GM12878 (cell line): ENCODE measurements around the gene PRR12. TPM values are rescaled to one million over a fixed set of nuclear protein-coding genes. Genes with fewer than 3 reads are reported as not detected.

Experiments
- ATAC-seq: fragments of 200-7000 bp; cut with Tn5 transposase; 3 replicates; pipeline ENCODE4 v1.9.1; 2020; ENCODE audit warnings: mild to moderate bottlenecking, moderate library complexity
- BruUV-seq: library from RNA; stranded (reverse); fragments of 400-500 nt; replicated peaks from 2 replicates; lab custom pipeline; 2021; lab: Mats Ljungman, UMichigan
- CTCF ChIA-PET: fragments of 300-600 bp; sonication (Branson Sonifier 250); formaldehyde crosslinking; extraction: SDS; loops from one replicate; lab custom pipeline; 2021; ENCODE audit warnings: inconsistent platforms; lab: Yijun Ruan, JAX
- POLR2A ChIA-PET: fragments of 350-600 bp; formaldehyde crosslinking; extraction: SDS; loops from one replicate; lab custom pipeline; 2021; ENCODE audit warnings: inconsistent platforms; lab: Charles Lee
- RAD21 ChIA-PET: fragments of 300-600 bp; sonication (Branson Sonifier 250); formaldehyde crosslinking; loops from one replicate; lab custom pipeline; 2023; ENCODE audit warnings: antibody characterized with exemption; ENCODE audit not compliant: unreplicated experiment; lab: Charles Lee
- SMC1A ChIA-PET: fragments of 300-600 bp; sonication (Branson Sonifier 250); formaldehyde crosslinking; loops from one replicate; lab custom pipeline; 2023; ENCODE audit not compliant: unreplicated experiment, uncharacterized antibody; lab: Charles Lee
- DNase-seq: peaks from one replicate; pipeline ENCODE4 v3.0.0-alpha.2; 2011; ENCODE audit warnings: low read depth, low spot score
- FAIRE-seq: peaks from 3 replicates; lab custom pipeline; 2011; peaks lifted over from hg19 to GRCh38; lab: Jason Lieb, UNC
- H2AFZ ChIP-seq: 2 replicates; pipeline ENCODE4 v1.6.0; 2011; ENCODE audit warnings: low read depth, low read length, control low read depth; ENCODE audit not compliant: control insufficient read depth
- H3K27ac ChIP-seq: 2 replicates; pipeline ENCODE4 v1.5.1; 2011; ENCODE audit warnings: control low read depth; ENCODE audit not compliant: control insufficient read depth, insufficient read depth
- H3K27me3 ChIP-seq, 2 experiments: replicated peaks in 1 of 2; 2 replicates each; pipeline versions ENCODE4 v1.6.0 to v1.6.1; 2011; ENCODE audit warnings: low read length in 1 of 2; ENCODE audit not compliant: control insufficient read depth in 2 of 2, insufficient read depth in 2 of 2
- H3K36me3 ChIP-seq, 2 experiments: 2 replicates each; pipeline ENCODE4 v1.5.1; 2011; ENCODE audit warnings: low read length in 1 of 2; ENCODE audit not compliant: control insufficient read depth in 2 of 2, insufficient read depth in 2 of 2
- H3K4me1 ChIP-seq: 2 replicates; pipeline ENCODE4 v1.6.1; 2011; ENCODE audit warnings: mild to moderate bottlenecking, low read length, moderate library complexity, mixed read lengths; ENCODE audit not compliant: control insufficient read depth, insufficient read depth
- H3K4me2 ChIP-seq: 2 replicates; pipeline ENCODE4 v1.6.0; 2011; ENCODE audit warnings: control low read depth; ENCODE audit not compliant: control insufficient read depth, insufficient read depth
- H3K4me3 ChIP-seq: fragments of 200-600 bp; sonication (generic); 2 replicates; pipeline ENCODE4 v1.5.1; 2016
- H3K79me2 ChIP-seq: 2 replicates; pipeline ENCODE4 v1.6.0; 2011; ENCODE audit warnings: low read length; ENCODE audit not compliant: control insufficient read depth, insufficient read depth
- H3K9ac ChIP-seq: 2 replicates; pipeline ENCODE4 v1.8.0; 2011; ENCODE audit warnings: low read length, control low read depth, mixed read lengths; ENCODE audit not compliant: control insufficient read depth, insufficient read depth
- H3K9me3 ChIP-seq: replicated peaks from 3 replicates; pipeline ENCODE4 v1.5.1; 2011; ENCODE audit warnings: mild to moderate bottlenecking, low read length; ENCODE audit not compliant: control insufficient read depth, insufficient read depth
- H4K20me1 ChIP-seq: 2 replicates; pipeline ENCODE4 v1.6.0; 2011; ENCODE audit not compliant: control insufficient read depth, insufficient read depth
- ATF2 ChIP-seq: IDR thresholded peaks from 2 replicates; pipeline ENCODE4 v1.6.1; 2012; ENCODE audit warnings: low read length, inconsistent platforms
- BCL11A ChIP-seq: IDR thresholded peaks from 2 replicates; pipeline ENCODE4 v1.6.1; 2011; ENCODE audit warnings: low read depth, low read length
- BHLHE40 ChIP-seq, 2 experiments: fragments of 450-650 bp in 1 of 2; IDR thresholded peaks; 2 replicates each; pipeline ENCODE4 v1.6.1; 2011 to 2017; ENCODE audit warnings: low read depth in 2 of 2, borderline replicate concordance in 1 of 2, improper control_type of control experiment in 1 of 2, low read length in 1 of 2, mild to moderate bottlenecking in 1 of 2
- CBFB ChIP-seq: IDR thresholded peaks from 2 replicates; pipeline ENCODE4 v1.6.1; 2016; ENCODE audit warnings: antibody characterized with exemption, low read depth
- CBX5 ChIP-seq: sonication (generic); IDR thresholded peaks from 2 replicates; pipeline ENCODE4 v1.6.1; 2016; ENCODE audit warnings: low read depth, moderate library complexity, mild to moderate bottlenecking, inconsistent platforms
- CHD2 ChIP-seq: IDR thresholded peaks from 2 replicates; pipeline ENCODE4 v1.6.1; 2011; ENCODE audit warnings: low read depth, low read length, improper control_type of control experiment, borderline replicate concordance
- CREM ChIP-seq: IDR thresholded peaks from 2 replicates; pipeline ENCODE4 v1.6.1; 2014; ENCODE audit warnings: antibody characterized with exemption, low read depth
- EED ChIP-seq: sonication (generic); IDR thresholded peaks from 2 replicates; pipeline ENCODE4 v1.6.1; 2016; ENCODE audit warnings: antibody characterized with exemption, low read depth
- EGR1 ChIP-seq, 2 experiments: IDR thresholded peaks; 1 replicate in 1 of 2; 2 replicates in 1 of 2; pipeline ENCODE4 v1.6.1; 2011 to 2012; ENCODE audit warnings: low read depth in 2 of 2, low read length in 2 of 2, borderline replicate concordance in 1 of 2, mild to moderate bottlenecking in 1 of 2, moderate library complexity in 1 of 2
- MTA3 ChIP-seq: IDR thresholded peaks from 2 replicates; pipeline ENCODE4 v1.6.1; 2012; ENCODE audit warnings: low read length, inconsistent platforms, borderline replicate concordance
- POLR2AphosphoS2 ChIP-seq: IDR thresholded peaks from 2 replicates; pipeline ENCODE4 v1.6.1; 2011; ENCODE audit warnings: low read depth, mild to moderate bottlenecking, low read length, improper control_type of control experiment, moderate library complexity
- RAD51 ChIP-seq: fragments of 450-650 bp; IDR thresholded peaks from 2 replicates; pipeline ENCODE4 v1.6.1; 2016; ENCODE audit warnings: moderate library complexity, mild to moderate bottlenecking, inconsistent platforms
- YY1 ChIP-seq: IDR thresholded peaks from 2 replicates; pipeline ENCODE4 v1.6.1; 2011; ENCODE audit warnings: low read depth, mild to moderate bottlenecking, low read length
- ZNF274 ChIP-seq: IDR thresholded peaks from one replicate; pipeline ENCODE4 v1.8.0; 2011; ENCODE audit not compliant: insufficient read length, insufficient read depth
- ZNF622 ChIP-seq: fragments of 450-650 bp; IDR thresholded peaks from 2 replicates; pipeline ENCODE4 v1.6.1; 2017; ENCODE audit warnings: mild to moderate bottlenecking, inconsistent platforms
- WGBS: methylation state at CpG from one replicate; pipeline ENCODE4 v1.1.6; 2016; ENCODE audit warnings: low lambda C conversion rate; ENCODE audit not compliant: insufficient replicate concordance, insufficient coverage; ENCODE audit errors: missing lambda C conversion rate; 5-methylcytosine and 5-hydroxymethylcytosine counted together
- in situ Hi-C: fragments of 300-500 bp; cut with MboI; formaldehyde crosslinking; loops from 9 replicates; pipeline ENCODE4 v1.14.3; 2018; ENCODE audit warnings: mixed read lengths
- intact Hi-C: fragments of 100-400 bp; cut with micrococcal nuclease; formaldehyde crosslinking; loops from one replicate; pipeline ENCODE4 v1.14.2; 2022; ENCODE audit not compliant: unreplicated experiment
- polyA plus RNA-seq, 11 experiments: library from polyadenylated mRNA; depleted of rRNA in 4 of 11; unstranded in 6 of 11; stranded (reverse) in 5 of 11; fragments of >200 nt; fragmentation: Nextera tagmentation in 4 of 11; fragmentation: Illumina TruSeq in 1 of 11; extraction: Ambion mirVana in 4 of 11; extraction: Trizol in 1 of 11; gene quantifications; 1 replicate in 1 of 11; 2 replicates in 10 of 11; pipeline versions ENCODE4 v1.2.1 to v1.2.3, GENCODE V29; 2011 to 2016; ENCODE audit warnings: inconsistent platforms in 2 of 11, missing spikeins in 2 of 11, low read depth in 1 of 11
- total RNA-seq, 4 experiments: library from RNA; depleted of rRNA in 3 of 4; stranded (reverse); fragments of >200 nt in 3 of 4; fragmentation: Illumina TruSeq in 1 of 4; extraction: Trizol in 1 of 4; gene quantifications; 2 replicates each; pipeline versions ENCODE4 v1.2.1 to v1.2.3, GENCODE V29; 2013 to 2021

Gene PRR12
- total and polyA plus RNA-seq, 10 of the 15 experiments (the other 5 are each of a cell fraction or from before 2014, with no cell fraction given), result 0.02 to 25.3 (median 1.6) TPM

GRCh38 chr19:49546825-49547565, 44.0 kb upstream of the PRR12 start (continued):
- TF ChIP-seq BHLHE40 (IDR thresholded peaks at IDR 0.05; ENCODE audit: borderline replicate concordance in 1 of 2, low read depth in 2 of 2, low read length in 1 of 2), result 0 out of 4 replicates have a peak, but pooled peaks of 1 of the 2 experiments have one; percentile 14
- no peak for TF ChIP-seq BCL11A
- no peak for TF ChIP-seq ZNF622
- TF ChIP-seq MTA3, result no peak
- no peak for TF ChIP-seq CHD2
- TF ChIP-seq YY1, result peak; percentile 59; the same call in 1 of the 2 replicates
- no peak for TF ChIP-seq ZNF274
- TF ChIP-seq CBFB, result no peak
- no peak for TF ChIP-seq CBX5
- TF ChIP-seq EED, result no peak
- TF ChIP-seq EGR1 (IDR thresholded peaks at IDR 0.05; ENCODE audit: borderline replicate concordance in 1 of 2, low read depth in 2 of 2, low read length in 2 of 2), result no peak

- H3K27me3 ChIP-seq, result no peaks in the 10 kb centered on the region
- no peak for ATAC-seq
- no peaks in the 10 kb centered on the region for H3K79me2 ChIP-seq
- ChIA-PET POLR2A (no interaction called here), RAD21 (interaction anchor here (0.7 to 1.0 kb wide), 2 partner anchors 39 to 42 kb away, joined by 3 to 7 read pairs; no protein-coding TSS in a partner anchor), SMC1A (interaction anchor here (5.4 kb wide), 1 partner anchor 43 kb away, joined by 70 read pairs; no protein-coding TSS in a partner anchor), CTCF (interaction anchor here (1.0 to 2.1 kb wide), 8 partner anchors 12 to 129 kb away, joined by 3 to 15 read pairs (median 5); no protein-coding TSS in a partner anchor)
- H4K20me1 ChIP-seq, result no peaks in the 10 kb centered on the region
- TF ChIP-seq RAD51 (no peak), CREM (no peak), POLR2AphosphoS2 (no peak), ATF2 (no peak)
- no peaks in the 10 kb centered on the region for H3K4me1 ChIP-seq
- no peak overlapping the region for H3K27ac ChIP-seq
- no peak for FAIRE-seq
- 29% methylated on average over 13 of the region's 13 CpGs for WGBS
- no peaks in the 10 kb centered on the region for H3K36me3 ChIP-seq
- H3K4me2 ChIP-seq, result no peak overlapping the region
- no peak overlapping the region for H3K4me3 ChIP-seq
- no peak overlapping the region for H2AFZ ChIP-seq
- no peak overlapping the region for H3K9ac ChIP-seq
- intact Hi-C loops, result no loop called here
- in situ Hi-C loops, result no loop called here
- H3K9me3 ChIP-seq, result no peaks in the 10 kb centered on the region
- no TSS peak for BruUV-seq
- DNase-seq, result no peak
Measured at GRCh38 chr19:49549045-49549444, 41.9 kb upstream of the PRR12 start.
